ENCODE data around the gene SMIM22. TPM values are rescaled to one million over a fixed set of nuclear protein-coding genes. Genes with fewer than 3 reads are reported as not detected.

Gene SMIM22
- total RNA-seq, 1 experiment from 2014 or later, result 3.3 TPM

GRCh38 chr16:4768549-4769305, 26.4 kb upstream of the SMIM22 start:
- no TSS peak for BruUV-seq (replicated peaks)
- ChIA-PET POLR2A (interaction anchor here (0.5 to 1.1 kb wide), 5 partner anchors 22 to 153 kb away, joined by 3 to 8 read pairs (median 3); partner anchors contain the start of genes ANKS3, DNAAF8 and NUDT16L1), CTCF (interaction anchor here (1.3 kb wide), 1 partner anchor 145 kb away, joined by 4 read pairs; the partner anchor contains the start of gene MGRN1), RAD21 (ENCODE audit: low non-redundant PET in 1 of 2, low total read pairs in 2 of 2, uncharacterized antibody in 2 of 2, unreplicated experiment in 2 of 2) (interaction anchor here in 1 of 2 experiments (0.7 kb wide), 1 partner anchor 34 kb away, joined by 3 read pairs; the partner anchor contains the start of gene ROGDI)
- intact Hi-C loops (cut with micrococcal nuclease), result loop anchor here (1.0 to 5.0 kb wide), 2 partner anchors 79 to 179 kb away; partner anchors contain the start of genes GLYR1 and UBN1
- Histone ChIP-seq H3K27ac (ENCODE audit: low read depth, low read length) (peak overlapping the region; percentile 56), H4K20me1 (ENCODE audit: insufficient read depth) (no peaks in the 10 kb centered on the region), H3K79me2 (ENCODE audit: insufficient read depth, low read length) (peaks cover 21% of the 10 kb centered on the region; the same call in 1 of the 2 replicates), H3K4me1 (ENCODE audit: control insufficient read depth in 1 of 2, insufficient read depth in 2 of 2, low read length in 2 of 2) (peaks cover 12 to 23% of the 10 kb centered on the region in 2 experiments), H3K9ac (ENCODE audit: low read length) (peak overlapping the region; percentile 66), H3K27me3 (ENCODE audit: insufficient read depth, low read length) (no peaks in the 10 kb centered on the region), H2AFZ (ENCODE audit: low read depth, low read length, poor library complexity, severe bottlenecking) (peak overlapping the region; percentile 38), H3K36me3 (ENCODE audit: control insufficient read depth in 1 of 2, insufficient read depth in 2 of 2, low read length in 2 of 2) (peaks cover 0 to 5% of the 10 kb centered on the region in 2 experiments; a peak in 2 of 4 replicates), H3K9me3 (ENCODE audit: control insufficient read depth in 1 of 2, insufficient read depth in 1 of 2, low read depth in 1 of 2, low read length in 2 of 2) (no peaks in the 10 kb centered on the region), H3K9me2 (ENCODE audit: insufficient read depth) (no peaks in the 10 kb centered on the region), H3K4me3 (replicated peaks in 1 of 2; ENCODE audit: low read depth in 1 of 2, low read length in 2 of 2) (peak overlapping the region; percentile 92 to 93), H3K4me2 (ENCODE audit: low read length) (peak overlapping the region; percentile 82)
- ATAC-seq, result peak; percentile 90
- peak; percentile 90 for DNase-seq (ENCODE audit: low read depth, low spot score)
- TF ChIP-seq POLR2AphosphoS5 (IDR thresholded peaks at IDR 0.05; ENCODE audit: low read depth, low read length) (peak; percentile 98), TCF7L2 (IDR thresholded peaks at IDR 0.05; ENCODE audit: borderline replicate concordance, extremely low read depth, insufficient read depth, insufficient read length) (no peak), CBX3 (IDR thresholded peaks at IDR 0.05; ENCODE audit: low read depth) (0 out of 2 replicates have a peak, but pooled peaks have one; percentile 26), SP1 (IDR thresholded peaks at IDR 0.05; ENCODE audit: low read depth) (peak; percentile 63; the same call in 1 of the 2 replicates), ELF1 (IDR thresholded peaks at IDR 0.05; ENCODE audit: borderline replicate concordance, low read depth) (peak; percentile 94; the same call in 1 of the 2 replicates), JUND (IDR thresholded peaks at IDR 0.05) (no peak), REST (IDR thresholded peaks at IDR 0.05; ENCODE audit: low read depth) (no peak), RAD21 (IDR thresholded peaks at IDR 0.05; ENCODE audit: low read depth) (no peak), CEBPB (IDR thresholded peaks at IDR 0.05; ENCODE audit: low read depth) (no peak), EGR1 (IDR thresholded peaks at IDR 0.05; ENCODE audit: low read depth) (no peak), SRF (IDR thresholded peaks at IDR 0.05; ENCODE audit: low read depth) (peak; percentile 66; the same call in 1 of the 2 replicates), POLR2A (IDR thresholded peaks at IDR 0.05; ENCODE audit: borderline replicate concordance, extremely low read depth, insufficient read depth, insufficient read length) (peak; percentile 90), FOSL1 (IDR thresholded peaks at IDR 0.05; ENCODE audit: low read depth) (no peak), EZH2 (IDR thresholded peaks at IDR 0.05) (no peak), SIN3A (IDR thresholded peaks at IDR 0.05; ENCODE audit: low read depth) (no peak), MAX (IDR thresholded peaks at IDR 0.05) (peak; percentile 59; the same call in 1 of the 2 replicates), ZNF274 (IDR thresholded peaks at IDR 0.05; ENCODE audit: low read depth, low read length) (no peak)
- TF ChIP-seq, protein P1, sequence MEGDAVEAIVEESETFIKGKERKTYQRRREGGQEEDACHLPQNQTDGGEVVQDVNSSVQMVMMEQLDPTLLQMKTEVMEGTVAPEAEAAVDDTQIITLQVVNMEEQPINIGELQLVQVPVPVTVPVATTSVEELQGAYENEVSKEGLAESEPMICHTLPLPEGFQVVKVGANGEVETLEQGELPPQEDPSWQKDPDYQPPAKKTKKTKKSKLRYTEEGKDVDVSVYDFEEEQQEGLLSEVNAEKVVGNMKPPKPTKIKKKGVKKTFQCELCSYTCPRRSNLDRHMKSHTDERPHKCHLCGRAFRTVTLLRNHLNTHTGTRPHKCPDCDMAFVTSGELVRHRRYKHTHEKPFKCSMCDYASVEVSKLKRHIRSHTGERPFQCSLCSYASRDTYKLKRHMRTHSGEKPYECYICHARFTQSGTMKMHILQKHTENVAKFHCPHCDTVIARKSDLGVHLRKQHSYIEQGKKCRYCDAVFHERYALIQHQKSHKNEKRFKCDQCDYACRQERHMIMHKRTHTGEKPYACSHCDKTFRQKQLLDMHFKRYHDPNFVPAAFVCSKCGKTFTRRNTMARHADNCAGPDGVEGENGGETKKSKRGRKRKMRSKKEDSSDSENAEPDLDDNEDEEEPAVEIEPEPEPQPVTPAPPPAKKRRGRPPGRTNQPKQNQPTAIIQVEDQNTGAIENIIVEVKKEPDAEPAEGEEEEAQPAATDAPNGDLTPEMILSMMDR (IDR thresholded peaks at IDR 0.05 in 2 of 3, conservative IDR thresholded peaks at IDR 0.05 in 1 of 3; ENCODE audit: borderline replicate concordance in 1 of 3, insufficient read depth in 1 of 3, low read depth in 2 of 3, low read length in 2 of 3), result no peak
- TF ChIP-seq, protein P2, sequence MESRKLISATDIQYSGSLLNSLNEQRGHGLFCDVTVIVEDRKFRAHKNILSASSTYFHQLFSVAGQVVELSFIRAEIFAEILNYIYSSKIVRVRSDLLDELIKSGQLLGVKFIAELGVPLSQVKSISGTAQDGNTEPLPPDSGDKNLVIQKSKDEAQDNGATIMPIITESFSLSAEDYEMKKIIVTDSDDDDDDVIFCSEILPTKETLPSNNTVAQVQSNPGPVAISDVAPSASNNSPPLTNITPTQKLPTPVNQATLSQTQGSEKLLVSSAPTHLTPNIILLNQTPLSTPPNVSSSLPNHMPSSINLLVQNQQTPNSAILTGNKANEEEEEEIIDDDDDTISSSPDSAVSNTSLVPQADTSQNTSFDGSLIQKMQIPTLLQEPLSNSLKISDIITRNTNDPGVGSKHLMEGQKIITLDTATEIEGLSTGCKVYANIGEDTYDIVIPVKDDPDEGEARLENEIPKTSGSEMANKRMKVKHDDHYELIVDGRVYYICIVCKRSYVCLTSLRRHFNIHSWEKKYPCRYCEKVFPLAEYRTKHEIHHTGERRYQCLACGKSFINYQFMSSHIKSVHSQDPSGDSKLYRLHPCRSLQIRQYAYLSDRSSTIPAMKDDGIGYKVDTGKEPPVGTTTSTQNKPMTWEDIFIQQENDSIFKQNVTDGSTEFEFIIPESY (IDR thresholded peaks at IDR 0.05; ENCODE audit: extremely low read depth, insufficient replicate concordance, low read length), result peak; percentile 95
